Fibroblast of lung (primary cell): ENCODE data around the gene KRT39. TPM values are rescaled to one million over a fixed set of nuclear protein-coding genes. Genes with fewer than 3 reads are reported as not detected.
A peak's percentile ranks its signal among the peaks of the same experiment; 100 is the strongest.

ENCODE experiments used
- DNase-seq, 2 donors: peaks; one replicate each; pipeline versions ENCODE4 v3.0.0 to v3.0.0-alpha.2; 2010; ENCODE audit warnings: low read depth in 2 of 2
- H2AFZ ChIP-seq: 2 replicates; pipeline ENCODE4 v1.5.1; 2012; ENCODE audit warnings: low read length, control low read depth, inconsistent platforms
- H3K27ac ChIP-seq: 2 replicates; pipeline ENCODE4 v1.5.1; 2011; ENCODE audit warnings: low read length, control low read depth; ENCODE audit not compliant: insufficient read depth
- H3K27me3 ChIP-seq: 2 replicates; pipeline ENCODE4 v1.5.1; 2011; ENCODE audit warnings: mild to moderate bottlenecking, low read length; ENCODE audit not compliant: control insufficient read depth, insufficient read depth
- H3K36me3 ChIP-seq: 2 replicates; pipeline ENCODE4 v1.5.1; 2011; ENCODE audit warnings: low read length; ENCODE audit not compliant: control insufficient read depth, insufficient read depth
- H3K4me1 ChIP-seq: 2 replicates; pipeline ENCODE4 v1.5.1; 2011; ENCODE audit warnings: low read length; ENCODE audit not compliant: control insufficient read depth, insufficient read depth; ENCODE audit errors: extremely low read depth
- H3K4me2 ChIP-seq: 2 replicates; pipeline ENCODE4 v1.5.1; 2011; ENCODE audit warnings: low read length, control low read depth; ENCODE audit not compliant: insufficient read depth; ENCODE audit errors: extremely low read depth
- H3K4me3 ChIP-seq, 4 experiments: fragments of 200-600 bp in 1 of 4; sonication (generic) in 1 of 4; replicated peaks in 1 of 4; 2 replicates each; pipeline ENCODE4 v1.5.1; 2011 to 2016; ENCODE audit warnings: low read length in 4 of 4, low read depth in 3 of 4, mild to moderate bottlenecking in 3 of 4, control low read depth in 2 of 4, inconsistent platforms in 1 of 4, mixed read lengths in 1 of 4; ENCODE audit not compliant: insufficient read depth in 1 of 4; ENCODE audit errors: control extremely low read depth in 1 of 4
- H3K79me2 ChIP-seq: 2 replicates; pipeline ENCODE4 v1.5.1; 2012; ENCODE audit warnings: mild to moderate bottlenecking, low read length, inconsistent platforms; ENCODE audit not compliant: control insufficient read depth, insufficient read depth
- H3K9ac ChIP-seq: 2 replicates; pipeline ENCODE4 v1.5.1; 2011; ENCODE audit warnings: mild to moderate bottlenecking, low read length, control low read depth; ENCODE audit not compliant: insufficient read depth
- H3K9me3 ChIP-seq: 2 replicates; pipeline ENCODE4 v1.5.1; 2012; ENCODE audit warnings: low read depth, low read length; ENCODE audit not compliant: control insufficient read depth, insufficient read depth
- H4K20me1 ChIP-seq: 2 replicates; pipeline ENCODE4 v1.5.1; 2011; ENCODE audit warnings: low read length; ENCODE audit not compliant: control insufficient read depth, insufficient read depth; ENCODE audit errors: extremely low read depth
- EZH2 ChIP-seq: IDR thresholded peaks from 2 replicates; pipeline ENCODE4 v1.5.1; 2012; ENCODE audit warnings: low read length, control low read depth, mild to moderate bottlenecking; ENCODE audit errors: missing control alignments
- polyA plus RNA-seq, 2 donors: library from polyadenylated mRNA; depleted of rRNA in 1 of 2; stranded (reverse) in 1 of 2; unstranded in 1 of 2; fragments of >200 nt; gene quantifications; 2 replicates each; pipeline ENCODE4 v1.2.1, GENCODE V29; 2011 to 2012; ENCODE audit warnings: missing spikeins in 1 of 2
- total RNA-seq: library from RNA; depleted of rRNA; stranded (reverse); fragments of >200 nt; gene quantifications from 2 replicates; pipeline ENCODE4 v1.2.1, GENCODE V29; 2014
- TF ChIP-seq, protein P1 (sequence below), 2 donors: IDR thresholded peaks in 1 of 2; conservative IDR thresholded peaks in 1 of 2; 1 replicate in 1 of 2; 2 replicates in 1 of 2; pipeline ENCODE4 v1.5.1; 2011 to 2012; ENCODE audit warnings: low read length in 2 of 2, control low read depth in 1 of 2, inconsistent platforms in 1 of 2, low read depth in 1 of 2, mild to moderate bottlenecking in 1 of 2

Gene KRT39
- total and polyA plus RNA-seq, 2 donors (not counting 1 experiment from before 2014, with no cell fraction given) = 0.22 to 0.33 TPM

DNA sequence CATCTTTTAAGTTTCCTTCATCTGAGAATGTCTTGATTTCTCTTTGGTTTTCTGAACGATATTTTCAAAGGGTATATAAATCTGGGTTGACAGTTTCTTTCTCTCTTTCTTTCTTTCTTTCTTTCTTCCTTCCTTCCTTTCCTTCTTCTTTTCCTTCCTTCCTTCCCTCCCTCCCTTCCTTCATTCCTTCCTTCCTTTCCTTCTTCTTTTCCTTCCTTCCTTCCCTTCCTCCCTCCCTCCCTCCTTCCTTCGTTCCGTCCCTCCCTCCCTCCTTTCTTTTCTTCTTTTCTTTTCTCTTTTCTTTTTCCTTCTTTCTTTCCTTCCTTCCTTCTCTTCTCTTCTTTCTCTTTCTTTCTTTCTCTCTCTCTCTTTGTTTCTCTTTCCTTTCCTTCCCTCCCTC lies 7.6 kb upstream of the KRT39 start:
- Histone ChIP-seq H2AFZ (no peak overlapping the region), H3K9me3 (no peaks in the 10 kb centered on the region), H3K4me1 (no peaks in the 10 kb centered on the region), H3K9ac (no peak overlapping the region), H3K4me3 (no peak overlapping the region), H4K20me1 (no peaks in the 10 kb centered on the region), H3K27ac (no peak overlapping the region), H3K36me3 (no peaks in the 10 kb centered on the region), H3K27me3 (no peaks in the 10 kb centered on the region), H3K79me2 (no peaks in the 10 kb centered on the region), H3K4me2 (no peak overlapping the region)
- DNase-seq = no peak
- TF ChIP-seq EZH2 = no peak
- TF ChIP-seq, protein P1, sequence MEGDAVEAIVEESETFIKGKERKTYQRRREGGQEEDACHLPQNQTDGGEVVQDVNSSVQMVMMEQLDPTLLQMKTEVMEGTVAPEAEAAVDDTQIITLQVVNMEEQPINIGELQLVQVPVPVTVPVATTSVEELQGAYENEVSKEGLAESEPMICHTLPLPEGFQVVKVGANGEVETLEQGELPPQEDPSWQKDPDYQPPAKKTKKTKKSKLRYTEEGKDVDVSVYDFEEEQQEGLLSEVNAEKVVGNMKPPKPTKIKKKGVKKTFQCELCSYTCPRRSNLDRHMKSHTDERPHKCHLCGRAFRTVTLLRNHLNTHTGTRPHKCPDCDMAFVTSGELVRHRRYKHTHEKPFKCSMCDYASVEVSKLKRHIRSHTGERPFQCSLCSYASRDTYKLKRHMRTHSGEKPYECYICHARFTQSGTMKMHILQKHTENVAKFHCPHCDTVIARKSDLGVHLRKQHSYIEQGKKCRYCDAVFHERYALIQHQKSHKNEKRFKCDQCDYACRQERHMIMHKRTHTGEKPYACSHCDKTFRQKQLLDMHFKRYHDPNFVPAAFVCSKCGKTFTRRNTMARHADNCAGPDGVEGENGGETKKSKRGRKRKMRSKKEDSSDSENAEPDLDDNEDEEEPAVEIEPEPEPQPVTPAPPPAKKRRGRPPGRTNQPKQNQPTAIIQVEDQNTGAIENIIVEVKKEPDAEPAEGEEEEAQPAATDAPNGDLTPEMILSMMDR (conservative IDR thresholded peaks at IDR 0.05 in 1 of 2, IDR thresholded peaks at IDR 0.05 in 1 of 2; ENCODE audit: low read depth in 1 of 2, low read length in 2 of 2) = no peak

DNA sequence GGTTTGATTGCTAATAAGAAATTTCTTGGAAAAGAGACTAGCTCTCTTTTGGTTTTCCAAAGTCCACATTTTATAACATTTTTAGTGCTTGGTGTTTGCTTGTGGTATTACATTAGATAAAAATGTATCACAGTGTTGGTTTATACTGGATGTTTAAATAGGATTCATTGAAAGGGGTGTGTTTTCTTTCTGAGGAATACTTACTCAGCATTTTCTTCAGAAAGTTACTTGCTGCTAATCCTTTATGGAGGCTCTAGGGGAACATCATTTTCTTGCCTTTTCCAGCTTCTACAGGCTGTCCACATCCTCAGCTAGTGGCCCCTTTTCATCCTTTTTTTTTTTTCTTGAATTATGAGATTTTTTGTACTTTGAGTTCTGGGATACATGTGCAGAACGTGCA lies 834 bp upstream of the KRT39 start:
- no peaks in the 10 kb centered on the region for H4K20me1 ChIP-seq
- no peaks in the 10 kb centered on the region for H3K9me3 ChIP-seq
- no peak overlapping the region for H3K27ac ChIP-seq
- no peak overlapping the region for H3K4me3 ChIP-seq
- H3K4me2 ChIP-seq = no peak overlapping the region
- no peak overlapping the region for H3K9ac ChIP-seq
- TF ChIP-seq, protein P1 (conservative IDR thresholded peaks at IDR 0.05 in 1 of 2, IDR thresholded peaks at IDR 0.05 in 1 of 2; ENCODE audit: low read depth in 1 of 2, low read length in 2 of 2) = no peak
- TF ChIP-seq EZH2 = no peak
- H2AFZ ChIP-seq = no peak overlapping the region
- no peaks in the 10 kb centered on the region for H3K36me3 ChIP-seq
- no peaks in the 10 kb centered on the region for H3K4me1 ChIP-seq
- no peaks in the 10 kb centered on the region for H3K79me2 ChIP-seq
- no peaks in the 10 kb centered on the region for H3K27me3 ChIP-seq
- no peak for DNase-seq

DNA sequence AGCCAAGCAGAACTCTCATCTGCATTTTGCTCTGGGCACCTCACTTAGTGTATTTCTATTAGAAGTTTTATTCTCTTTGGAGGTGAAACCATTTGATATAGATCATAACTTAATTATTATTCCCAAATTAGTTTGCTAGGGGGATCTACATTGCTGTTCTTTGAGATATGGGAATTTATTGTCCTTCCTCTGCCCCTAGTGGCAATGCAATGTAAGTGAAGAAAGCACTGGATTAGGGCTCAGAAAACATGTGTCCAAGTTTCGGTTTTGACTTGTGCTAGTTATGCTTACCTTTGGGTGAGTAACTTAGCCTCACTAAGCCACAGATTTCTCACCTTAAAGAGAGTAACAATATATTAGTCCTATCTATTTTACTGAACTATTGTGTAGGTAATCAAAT lies 2.9 kb downstream of the KRT39 start:
- no peaks in the 10 kb centered on the region for H3K36me3 ChIP-seq
- no peaks in the 10 kb centered on the region for H3K9me3 ChIP-seq
- no peak overlapping the region for H3K4me3 ChIP-seq
- no peaks in the 10 kb centered on the region for H4K20me1 ChIP-seq
- H3K9ac ChIP-seq = no peak overlapping the region
- H2AFZ ChIP-seq = no peak overlapping the region
- no peaks in the 10 kb centered on the region for H3K79me2 ChIP-seq
- H3K27ac ChIP-seq = no peak overlapping the region
- no peaks in the 10 kb centered on the region for H3K27me3 ChIP-seq
- TF ChIP-seq, protein P1 (conservative IDR thresholded peaks at IDR 0.05 in 1 of 2, IDR thresholded peaks at IDR 0.05 in 1 of 2; ENCODE audit: low read depth in 1 of 2, low read length in 2 of 2) = peak; percentile 55 to 80
- no peak for TF ChIP-seq EZH2
- peak in 1 of 2 donors; percentile 36 for DNase-seq
- no peak overlapping the region for H3K4me2 ChIP-seq
- peaks cover 5% of the 10 kb centered on the region for H3K4me1 ChIP-seq
